ENCODE measurements around the gene ROM1. TPM values are rescaled to one million over a fixed set of nuclear protein-coding genes. Genes with fewer than 3 reads are reported as not detected.

Gene ROM1
- polyA plus RNA-seq, 2 of the 4 experiments (the other 2 are of a cell fraction) = 0.92 to 2.8 TPM

DNA sequence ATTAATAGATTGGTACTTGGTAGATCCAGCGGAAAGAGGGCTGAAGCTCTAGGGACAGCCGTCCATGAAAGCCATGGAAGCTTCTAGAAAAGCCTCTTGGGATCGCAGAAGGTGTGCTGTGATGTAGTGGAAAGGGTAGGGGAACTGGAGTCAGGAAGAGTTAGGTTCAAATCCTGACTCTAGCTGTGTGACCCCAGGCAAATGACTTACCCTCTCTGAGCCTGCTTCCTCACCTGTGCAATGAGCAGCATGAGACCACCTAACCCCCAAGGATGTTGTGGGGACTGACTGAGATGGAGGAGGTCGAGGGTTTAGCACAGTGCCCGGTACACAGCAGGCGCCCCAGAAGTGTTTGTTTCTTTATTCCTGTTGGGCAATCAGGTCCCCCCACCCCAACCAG, 2.7 kb upstream of the ROM1 start:
- ChIA-PET POLR2A (interaction anchor here (1.0 to 3.7 kb wide), 2 partner anchors 10 to 19 kb away, joined by 4 to 27 read pairs; partner anchors contain the start of gene TUT1), CTCF (interaction anchor here (0.8 to 4.1 kb wide), 14 partner anchors 8 to 231 kb away, joined by 3 to 48 read pairs (median 8); partner anchors contain the start of genes B3GAT3 and MTA2)
- DNase-seq (ENCODE audit: low read depth in 1 of 2, low spot score in 1 of 2) = no peak
- Histone ChIP-seq H3K4me3 (no peak overlapping the region), H3K4me1 (peaks cover 29% of the 10 kb centered on the region), H3K9me3 (no peaks in the 10 kb centered on the region), H3K4me2 (no peak overlapping the region; the same call in 2 of the 3 replicates), H3K27ac (no peak overlapping the region; a peak in 1 of 6 replicates)
- TF ChIP-seq PHF8 (IDR thresholded peaks at IDR 0.05; ENCODE audit: borderline replicate concordance, low read depth) (no peak), EP300 (IDR thresholded peaks at IDR 0.05) (no peak), TFCP2L1 (CRISPR knock-in tag; IDR thresholded peaks at IDR 0.05) (no peak), ESRRA (IDR thresholded peaks at IDR 0.05; ENCODE audit: borderline replicate concordance, low read length) (no peak), HDAC2 (IDR thresholded peaks at IDR 0.05) (no peak), ZFP36 (IDR thresholded peaks at IDR 0.05; ENCODE audit: borderline replicate concordance, partially characterized antibody) (peak; percentile 55), KDM1A (IDR thresholded peaks at IDR 0.05; ENCODE audit: low read depth) (peak; percentile 59; the same call in 1 of the 2 replicates), BHLHE40 (IDR thresholded peaks at IDR 0.05; ENCODE audit: low read depth, low read length) (no peak), KDM5A (IDR thresholded peaks at IDR 0.05) (no peak), JUNB (IDR thresholded peaks at IDR 0.05) (no peak), RARB (CRISPR knock-in tag; IDR thresholded peaks at IDR 0.05) (no peak), MAFK (IDR thresholded peaks at IDR 0.05; ENCODE audit: partially characterized antibody) (no peak)
- TF ChIP-seq, protein P1, sequence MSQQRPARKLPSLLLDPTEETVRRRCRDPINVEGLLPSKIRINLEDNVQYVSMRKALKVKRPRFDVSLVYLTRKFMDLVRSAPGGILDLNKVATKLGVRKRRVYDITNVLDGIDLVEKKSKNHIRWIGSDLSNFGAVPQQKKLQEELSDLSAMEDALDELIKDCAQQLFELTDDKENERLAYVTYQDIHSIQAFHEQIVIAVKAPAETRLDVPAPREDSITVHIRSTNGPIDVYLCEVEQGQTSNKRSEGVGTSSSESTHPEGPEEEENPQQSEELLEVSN (IDR thresholded peaks at IDR 0.05; ENCODE audit: borderline replicate concordance, low read depth) = no peak
- ATAC-seq = no peak
- FAIRE-seq = no peak
- 87% methylated on average over 6 of the region's 6 CpGs for WGBS (ENCODE audit: missing lambda C conversion rate)

DNA sequence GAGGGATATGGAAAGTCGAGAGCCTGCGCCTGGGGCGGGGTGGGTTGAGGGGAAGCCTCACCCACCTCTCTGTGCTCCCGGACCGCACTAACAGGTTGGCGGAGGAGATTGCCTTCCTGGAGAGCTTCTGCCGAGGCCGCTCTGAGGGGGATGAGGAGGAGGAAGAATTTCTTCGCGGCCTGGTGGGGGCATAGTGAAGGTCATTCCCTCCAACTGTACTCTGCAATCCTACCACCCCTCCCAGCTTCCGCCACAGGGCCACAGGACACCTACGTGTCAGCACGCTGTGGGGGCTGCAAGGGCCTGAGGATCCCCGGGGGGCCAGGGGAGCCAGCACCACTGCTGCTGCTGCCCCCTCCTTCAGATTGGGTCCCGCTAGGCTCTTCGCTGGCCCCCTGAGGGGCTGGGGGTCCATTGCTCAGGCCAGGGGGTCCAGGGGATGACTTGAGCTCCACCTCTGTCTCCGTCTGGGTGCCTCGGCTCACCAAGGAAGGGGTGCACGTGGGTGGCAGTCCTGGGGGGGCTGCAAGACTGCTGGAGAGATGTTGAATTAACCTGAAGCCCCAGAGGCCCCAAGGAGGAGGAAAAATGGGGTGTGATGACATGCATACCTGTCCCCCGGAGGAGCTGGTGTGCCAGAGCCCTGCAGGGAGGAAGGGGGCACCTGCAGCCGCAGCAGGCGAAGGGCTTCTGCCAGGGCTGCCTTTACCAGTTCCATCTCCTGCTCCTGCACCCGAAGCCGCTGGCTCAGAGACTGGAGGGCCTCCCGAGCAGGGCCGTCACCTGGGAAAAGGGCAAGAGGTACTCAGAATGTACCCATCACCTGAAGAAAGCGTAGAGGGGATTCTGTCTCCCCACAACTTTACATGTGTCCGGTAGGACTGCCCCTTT, 2.0 kb upstream of the ROM1 start:
- POLR2A ChIA-PET = interaction anchor here (1.1 to 3.7 kb wide), 5 partner anchors 9 to 57 kb away, joined by 3 to 27 read pairs (median 5); partner anchors contain the start of genes B3GAT3, C11orf98, CSKMT and MTA2
- peak overlapping the region; percentile 81 for H3K4me2 ChIP-seq
- H3K4me1 ChIP-seq = peaks cover 29% of the 10 kb centered on the region
- no peaks in the 10 kb centered on the region for H3K9me3 ChIP-seq
- peak overlapping the region; percentile 80 to 98 for H3K27ac ChIP-seq
- H3K4me3 ChIP-seq = peak overlapping the region; percentile 61
- no peak for ATAC-seq
- WGBS (ENCODE audit: missing lambda C conversion rate) = 84% methylated on average over 22 of the region's 28 CpGs
- no peak for FAIRE-seq
- DNase-seq (ENCODE audit: low read depth in 1 of 2, low spot score in 1 of 2) = no peak
- CTCF ChIA-PET = interaction anchor here (0.8 to 4.1 kb wide), 33 partner anchors 9 to 232 kb away, joined by 3 to 48 read pairs (median 5); partner anchors contain the start of genes B3GAT3, GANAB, LBHD1 and MTA2
- TF ChIP-seq, protein P2, sequence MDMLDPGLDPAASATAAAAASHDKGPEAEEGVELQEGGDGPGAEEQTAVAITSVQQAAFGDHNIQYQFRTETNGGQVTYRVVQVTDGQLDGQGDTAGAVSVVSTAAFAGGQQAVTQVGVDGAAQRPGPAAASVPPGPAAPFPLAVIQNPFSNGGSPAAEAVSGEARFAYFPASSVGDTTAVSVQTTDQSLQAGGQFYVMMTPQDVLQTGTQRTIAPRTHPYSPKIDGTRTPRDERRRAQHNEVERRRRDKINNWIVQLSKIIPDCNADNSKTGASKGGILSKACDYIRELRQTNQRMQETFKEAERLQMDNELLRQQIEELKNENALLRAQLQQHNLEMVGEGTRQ (IDR thresholded peaks at IDR 0.05) = no peak
- TF ChIP-seq ZNF302 (CRISPR knock-in tag; IDR thresholded peaks at IDR 0.05) (no peak), CHD4 (IDR thresholded peaks at IDR 0.05; ENCODE audit: borderline replicate concordance) (no peak), EHMT2 (IDR thresholded peaks at IDR 0.05; ENCODE audit: low read depth) (no peak)

DNA sequence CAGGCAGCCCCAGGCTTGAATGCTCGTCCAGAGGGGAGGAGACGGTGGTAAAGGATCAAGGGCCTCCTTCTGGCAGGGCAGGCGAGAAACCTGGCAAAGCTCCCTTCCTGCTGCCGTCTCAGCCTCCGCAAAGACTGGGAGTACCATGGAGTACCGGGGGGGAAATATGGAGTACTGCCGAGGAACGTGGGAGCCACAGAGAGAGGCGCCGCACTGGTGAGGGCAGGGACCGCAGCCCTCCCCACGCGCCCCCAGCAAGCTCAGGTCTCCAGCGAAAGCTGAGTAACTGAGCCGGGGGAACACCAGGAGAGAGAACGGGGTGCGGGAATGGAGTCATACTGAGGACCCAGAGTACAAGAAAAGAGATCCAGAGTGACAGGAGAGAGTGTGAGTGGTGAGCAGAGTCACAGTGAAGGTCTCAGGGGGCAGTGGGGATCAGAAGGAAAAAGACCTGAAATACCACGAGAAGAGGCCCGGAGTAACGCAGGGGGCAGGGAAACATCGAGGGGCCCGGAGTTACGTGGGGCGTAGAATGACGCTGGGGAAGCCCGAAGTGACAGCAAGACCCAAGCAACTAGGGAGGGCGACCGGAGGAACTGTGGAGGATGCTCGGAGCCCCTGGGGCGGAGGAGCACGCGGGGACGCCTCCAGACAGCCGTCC, 1.2 kb upstream of the ROM1 start:
- CTCF ChIA-PET = interaction anchor here (0.7 to 4.1 kb wide), 37 partner anchors 8 to 223 kb away, joined by 3 to 48 read pairs (median 5); partner anchors contain the start of genes B3GAT3, GANAB, LBHD1 and MTA2
- H3K27ac ChIP-seq = peak overlapping the region; percentile 80 to 98
- H3K4me3 ChIP-seq = peak overlapping the region; percentile 61
- TF ChIP-seq RFX5 (IDR thresholded peaks at IDR 0.05) = no peak
- TF ChIP-seq, protein P3, sequence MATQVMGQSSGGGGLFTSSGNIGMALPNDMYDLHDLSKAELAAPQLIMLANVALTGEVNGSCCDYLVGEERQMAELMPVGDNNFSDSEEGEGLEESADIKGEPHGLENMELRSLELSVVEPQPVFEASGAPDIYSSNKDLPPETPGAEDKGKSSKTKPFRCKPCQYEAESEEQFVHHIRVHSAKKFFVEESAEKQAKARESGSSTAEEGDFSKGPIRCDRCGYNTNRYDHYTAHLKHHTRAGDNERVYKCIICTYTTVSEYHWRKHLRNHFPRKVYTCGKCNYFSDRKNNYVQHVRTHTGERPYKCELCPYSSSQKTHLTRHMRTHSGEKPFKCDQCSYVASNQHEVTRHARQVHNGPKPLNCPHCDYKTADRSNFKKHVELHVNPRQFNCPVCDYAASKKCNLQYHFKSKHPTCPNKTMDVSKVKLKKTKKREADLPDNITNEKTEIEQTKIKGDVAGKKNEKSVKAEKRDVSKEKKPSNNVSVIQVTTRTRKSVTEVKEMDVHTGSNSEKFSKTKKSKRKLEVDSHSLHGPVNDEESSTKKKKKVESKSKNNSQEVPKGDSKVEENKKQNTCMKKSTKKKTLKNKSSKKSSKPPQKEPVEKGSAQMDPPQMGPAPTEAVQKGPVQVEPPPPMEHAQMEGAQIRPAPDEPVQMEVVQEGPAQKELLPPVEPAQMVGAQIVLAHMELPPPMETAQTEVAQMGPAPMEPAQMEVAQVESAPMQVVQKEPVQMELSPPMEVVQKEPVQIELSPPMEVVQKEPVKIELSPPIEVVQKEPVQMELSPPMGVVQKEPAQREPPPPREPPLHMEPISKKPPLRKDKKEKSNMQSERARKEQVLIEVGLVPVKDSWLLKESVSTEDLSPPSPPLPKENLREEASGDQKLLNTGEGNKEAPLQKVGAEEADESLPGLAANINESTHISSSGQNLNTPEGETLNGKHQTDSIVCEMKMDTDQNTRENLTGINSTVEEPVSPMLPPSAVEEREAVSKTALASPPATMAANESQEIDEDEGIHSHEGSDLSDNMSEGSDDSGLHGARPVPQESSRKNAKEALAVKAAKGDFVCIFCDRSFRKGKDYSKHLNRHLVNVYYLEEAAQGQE (IDR thresholded peaks at IDR 0.05) = peak; percentile 32; the same call in 1 of the 2 replicates
- TF ChIP-seq, protein P4, sequence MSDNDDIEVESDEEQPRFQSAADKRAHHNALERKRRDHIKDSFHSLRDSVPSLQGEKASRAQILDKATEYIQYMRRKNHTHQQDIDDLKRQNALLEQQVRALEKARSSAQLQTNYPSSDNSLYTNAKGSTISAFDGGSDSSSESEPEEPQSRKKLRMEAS (IDR thresholded peaks at IDR 0.05) = 0 out of 2 replicates have a peak, but pooled peaks have one; percentile 7
- ATAC-seq (peak; percentile 26 to 41), DNase-seq (ENCODE audit: low read depth in 1 of 2, low spot score in 1 of 2) (peak; percentile 36 to 48), FAIRE-seq (no peak)
- whole genome bisulfite sequencing (ENCODE audit: missing lambda C conversion rate) = 3% methylated on average over 33 of the region's 34 CpGs
- H3K9me3 ChIP-seq = no peaks in the 10 kb centered on the region
- POLR2A ChIA-PET = interaction anchor here (1.1 to 3.7 kb wide), 6 partner anchors 10 to 56 kb away, joined by 3 to 27 read pairs (median 5); partner anchors contain the start of genes B3GAT3, C11orf98, CSKMT and MTA2
- H3K4me1 ChIP-seq = peaks cover 29% of the 10 kb centered on the region
- peak overlapping the region; percentile 81 for H3K4me2 ChIP-seq
